HFFc6 (cell line): Measurements from ENCODE around the gene NOS2. TPM values are rescaled to one million over a fixed set of nuclear protein-coding genes. Genes with fewer than 3 reads are reported as not detected.
"Not testable (repeated sequence)": the region's sequence is repeated elsewhere in the genome, so short reads cannot be mapped to it uniquely, and the experiment has no call there.

ENCODE experiments used
- DNase-seq: peaks from one replicate; pipeline ENCODE4 v3.0.0-alpha.2; 2018
- H3K27ac Mint-ChIP-seq: 2 replicates; pipeline ENCODE4 v1.8.0; 2020; ENCODE audit warnings: mild to moderate bottlenecking, mixed read lengths
- H3K27me3 Mint-ChIP-seq: 2 replicates; pipeline ENCODE4 v1.8.0; 2021; ENCODE audit warnings: mild to moderate bottlenecking, moderate library complexity, mixed read lengths; ENCODE audit not compliant: insufficient read depth
- H3K36me3 Mint-ChIP-seq: 2 replicates; pipeline ENCODE4 v1.8.0; 2021; ENCODE audit warnings: low read depth, mixed read lengths
- H3K4me1 Mint-ChIP-seq: 2 replicates; pipeline ENCODE4 v1.8.0; 2020; ENCODE audit warnings: low read depth, mixed read lengths
- H3K4me3 Mint-ChIP-seq: 2 replicates; pipeline ENCODE4 v1.8.0; 2020; ENCODE audit warnings: mild to moderate bottlenecking, moderate library complexity, mixed read lengths
- H3K9me3 Mint-ChIP-seq: 2 replicates; pipeline ENCODE4 v1.8.0; 2020; ENCODE audit warnings: mild to moderate bottlenecking, mixed read lengths
- total RNA-seq, 6 experiments: library from RNA; stranded (reverse); fragmentation: NEBNext Ultra II Directional; extraction: Animal tissue kit (Norgen Biotek cat#: 25700); gene quantifications; 2 replicates in 1 of 6; 3 replicates in 5 of 6; pipeline ENCODE4 v1.2.3, GENCODE V29; 2021
- TF ChIP-seq, protein P1 (sequence below): fragments of 200-600 bp; sonication (generic); IDR thresholded peaks from 2 replicates; pipeline ENCODE4 v1.5.0; 2021; ENCODE audit warnings: antibody characterized with exemption, mild to moderate bottlenecking

The NOS2 gene
- total RNA-seq, 6 experiments from 2014 or later: not detected

DNA sequence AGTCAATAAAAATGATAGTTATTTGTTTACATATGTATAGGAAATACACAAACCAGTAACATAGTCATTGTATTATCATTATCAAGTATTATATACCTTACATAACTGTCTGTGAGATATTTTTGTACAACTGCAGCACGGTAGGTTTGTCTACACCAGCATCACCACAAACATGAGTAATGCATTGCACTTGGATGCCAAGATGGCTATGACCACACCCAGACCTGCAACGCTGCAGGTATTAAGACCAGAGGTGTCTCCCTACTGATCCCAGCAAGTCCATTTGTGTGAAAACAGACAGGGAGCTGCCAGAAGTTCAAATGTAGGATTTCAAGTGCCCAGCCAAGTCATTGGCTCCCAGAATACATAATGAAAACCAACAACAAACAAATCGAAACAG lies 34.2 kb upstream of the NOS2 start:
- DNase-seq: no peak
- H3K4me3 Mint-ChIP-seq: no peak overlapping the region
- TF ChIP-seq, protein P1, sequence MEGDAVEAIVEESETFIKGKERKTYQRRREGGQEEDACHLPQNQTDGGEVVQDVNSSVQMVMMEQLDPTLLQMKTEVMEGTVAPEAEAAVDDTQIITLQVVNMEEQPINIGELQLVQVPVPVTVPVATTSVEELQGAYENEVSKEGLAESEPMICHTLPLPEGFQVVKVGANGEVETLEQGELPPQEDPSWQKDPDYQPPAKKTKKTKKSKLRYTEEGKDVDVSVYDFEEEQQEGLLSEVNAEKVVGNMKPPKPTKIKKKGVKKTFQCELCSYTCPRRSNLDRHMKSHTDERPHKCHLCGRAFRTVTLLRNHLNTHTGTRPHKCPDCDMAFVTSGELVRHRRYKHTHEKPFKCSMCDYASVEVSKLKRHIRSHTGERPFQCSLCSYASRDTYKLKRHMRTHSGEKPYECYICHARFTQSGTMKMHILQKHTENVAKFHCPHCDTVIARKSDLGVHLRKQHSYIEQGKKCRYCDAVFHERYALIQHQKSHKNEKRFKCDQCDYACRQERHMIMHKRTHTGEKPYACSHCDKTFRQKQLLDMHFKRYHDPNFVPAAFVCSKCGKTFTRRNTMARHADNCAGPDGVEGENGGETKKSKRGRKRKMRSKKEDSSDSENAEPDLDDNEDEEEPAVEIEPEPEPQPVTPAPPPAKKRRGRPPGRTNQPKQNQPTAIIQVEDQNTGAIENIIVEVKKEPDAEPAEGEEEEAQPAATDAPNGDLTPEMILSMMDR: no peak
- peaks cover 18% of the 10 kb centered on the region for H3K27me3 Mint-ChIP-seq
- no peak overlapping the region for H3K27ac Mint-ChIP-seq
- no peaks in the 10 kb centered on the region for H3K36me3 Mint-ChIP-seq
- no peaks in the 10 kb centered on the region for H3K9me3 Mint-ChIP-seq
- H3K4me1 Mint-ChIP-seq: no peaks in the 10 kb centered on the region

DNA sequence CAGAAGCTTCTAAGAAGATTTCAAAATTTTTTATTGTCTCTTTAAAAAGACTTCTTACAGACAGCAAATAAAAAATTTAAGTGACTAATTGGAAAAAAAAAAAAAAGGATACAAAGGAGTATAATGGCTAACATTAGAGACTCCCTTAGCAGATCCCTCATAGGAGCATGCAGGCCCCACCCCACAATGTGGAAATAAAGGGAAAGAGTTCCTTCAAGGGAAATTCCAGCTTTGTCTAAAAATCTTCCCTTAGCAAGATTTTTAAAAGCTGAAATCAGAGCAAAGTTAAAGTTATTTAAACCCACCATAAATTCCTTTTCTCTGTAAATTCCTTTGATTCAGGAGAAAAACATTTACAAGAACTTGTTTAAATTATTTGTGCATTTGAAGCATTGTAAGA lies 32.5 kb upstream of the NOS2 start:
- no peak overlapping the region for H3K27ac Mint-ChIP-seq
- H3K4me1 Mint-ChIP-seq: no peaks in the 10 kb centered on the region
- H3K4me3 Mint-ChIP-seq: no peak overlapping the region
- no peak for DNase-seq
- peaks cover 17% of the 10 kb centered on the region for H3K27me3 Mint-ChIP-seq
- TF ChIP-seq, protein P1: no peak
- no peaks in the 10 kb centered on the region for H3K9me3 Mint-ChIP-seq
- H3K36me3 Mint-ChIP-seq: no peaks in the 10 kb centered on the region

DNA sequence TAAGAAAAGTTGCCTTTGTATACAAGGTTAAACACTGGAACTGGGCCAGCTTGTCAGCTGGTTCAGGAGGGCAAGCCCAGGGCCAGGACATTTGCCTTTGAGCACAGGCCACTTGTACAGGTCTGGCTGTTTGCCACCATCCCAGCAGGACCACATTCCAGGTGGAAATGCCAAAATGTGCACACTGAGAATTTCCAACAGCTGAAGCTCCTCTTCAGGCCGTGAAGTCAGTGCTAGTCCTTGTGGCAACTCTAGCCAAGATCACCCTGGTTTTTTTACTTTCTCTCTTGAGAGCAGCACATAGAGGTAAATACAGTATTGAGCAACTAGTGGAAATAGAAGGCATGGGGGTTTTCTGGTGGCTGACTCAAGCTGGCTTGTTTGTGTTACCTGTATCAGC lies 29.6 kb upstream of the NOS2 start:
- H3K36me3 Mint-ChIP-seq, H3K27me3 Mint-ChIP-seq: not testable (repeated sequence)

DNA sequence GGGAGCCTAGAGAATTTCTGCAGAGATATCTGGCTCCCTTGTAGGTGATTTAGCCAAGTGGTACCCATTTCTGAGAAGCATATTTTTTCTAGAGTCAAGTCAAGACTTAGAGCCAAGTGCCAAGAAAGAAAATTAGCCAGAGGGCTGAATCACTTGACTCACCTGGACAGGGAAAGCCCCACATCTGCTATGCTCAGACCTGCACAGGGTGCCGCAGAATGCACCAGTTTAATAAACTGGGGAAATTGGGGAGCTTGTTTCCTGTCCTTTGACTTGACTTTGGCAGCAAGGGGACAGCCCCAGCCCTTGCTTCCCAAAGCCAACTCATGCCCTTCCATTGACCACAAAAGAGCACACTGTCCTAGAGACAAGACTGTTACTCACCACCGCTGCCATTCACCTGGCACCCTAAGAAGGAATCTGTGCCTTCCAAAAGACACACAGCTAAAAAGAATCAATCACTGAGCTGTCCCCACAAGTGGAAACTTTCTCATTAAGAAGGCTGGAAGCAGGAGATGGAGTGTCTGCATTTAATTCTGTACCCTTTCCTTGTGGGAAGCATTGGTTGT lies 28.9 kb upstream of the NOS2 start:
- H3K36me3 Mint-ChIP-seq: not testable (repeated sequence)

More for the DNA sequence above, 29.6 kb upstream of the NOS2 start:
- not testable (repeated sequence) for DNase-seq, H3K4me3 Mint-ChIP-seq, H3K4me1 Mint-ChIP-seq, H3K9me3 Mint-ChIP-seq, H3K27ac Mint-ChIP-seq

DNA sequence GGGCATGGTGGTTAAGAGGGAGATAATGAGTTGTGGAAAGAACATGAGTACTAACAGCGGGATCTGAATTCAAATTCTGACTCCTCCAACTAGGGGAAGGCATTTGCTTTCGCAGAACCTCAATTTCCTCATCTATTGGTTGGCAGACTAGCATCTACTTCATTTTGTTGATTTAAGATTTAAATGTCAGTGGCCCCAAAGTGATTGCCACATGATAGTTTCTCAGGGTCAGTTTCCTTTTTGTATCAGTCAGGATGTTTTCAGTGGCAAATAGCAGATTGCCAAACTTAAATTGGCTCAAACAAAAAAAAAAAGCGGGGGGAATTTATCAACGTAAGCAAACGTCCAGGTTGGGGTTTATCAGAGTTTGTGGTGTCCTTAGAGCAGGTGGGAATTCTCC lies 25.1 kb upstream of the NOS2 start:
- Mint-ChIP-seq H3K36me3 (peaks cover 9% of the 10 kb centered on the region), H3K4me1 (no peaks in the 10 kb centered on the region), H3K27me3 (peaks cover 11% of the 10 kb centered on the region), H3K4me3 (no peak overlapping the region), H3K9me3 (peaks cover 14% of the 10 kb centered on the region), H3K27ac (no peak overlapping the region)
- DNase-seq: no peak
- TF ChIP-seq, protein P1: no peak

More for the DNA sequence above, 28.9 kb upstream of the NOS2 start:
- H3K4me1 Mint-ChIP-seq, H3K27me3 Mint-ChIP-seq, H3K4me3 Mint-ChIP-seq, H3K9me3 Mint-ChIP-seq, H3K27ac Mint-ChIP-seq, DNase-seq: not testable (repeated sequence)

DNA sequence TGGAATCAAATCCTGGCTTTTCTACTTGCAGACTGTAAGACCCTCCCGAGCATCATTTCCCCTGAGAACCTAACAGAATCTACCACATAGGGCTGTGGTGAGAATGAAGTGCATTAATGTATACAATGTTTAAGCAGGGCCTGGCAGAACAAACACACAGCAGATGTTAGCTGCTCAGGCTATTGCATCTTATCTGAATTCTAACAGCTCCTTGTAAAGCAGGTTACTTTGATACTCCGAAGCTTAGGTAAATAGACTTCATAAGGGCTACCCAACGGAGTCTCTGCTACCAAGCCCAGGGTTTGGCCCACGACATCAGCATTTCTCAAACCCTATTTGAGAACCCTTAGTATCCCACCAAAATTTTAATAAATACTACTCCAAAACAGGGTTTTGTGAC lies 24.4 kb upstream of the NOS2 start:
- Mint-ChIP-seq H3K4me1 (no peaks in the 10 kb centered on the region), H3K36me3 (peaks cover 9% of the 10 kb centered on the region), H3K9me3 (peaks cover 14% of the 10 kb centered on the region), H3K27me3 (peaks cover 11% of the 10 kb centered on the region), H3K4me3 (no peak overlapping the region), H3K27ac (no peak overlapping the region)
- DNase-seq: no peak
- TF ChIP-seq, protein P1: no peak
